ENCODE results near the gene UQCRC2. TPM values are rescaled to one million over a fixed set of nuclear protein-coding genes. Genes with fewer than 3 reads are reported as not detected.

Gene UQCRC2
- total and polyA plus RNA-seq, 10 of the 15 experiments (the other 5 are each of a cell fraction or from before 2014, with no cell fraction given) = 256 to 563 (median 327) TPM

GRCh38 chr16:21959050-21959449, 5.9 kb downstream of the UQCRC2 start (continued):
- TF ChIP-seq CREM (IDR thresholded peaks at IDR 0.05; ENCODE audit: low read depth) = peak; percentile 31; the same call in 1 of the 2 replicates
- peak; percentile 50; the same call in 1 of the 2 replicates for TF ChIP-seq IRF4 (IDR thresholded peaks at IDR 0.05; ENCODE audit: low read depth, low read length)

- BruUV-seq (replicated peaks) = no TSS peak
- ChIA-PET SMC1A (ENCODE audit: uncharacterized antibody, unreplicated experiment) (interaction anchor here (1.6 kb wide), 1 partner anchor 9 kb away, joined by 4 read pairs; the partner anchor contains the start of gene UQCRC2), POLR2A (no interaction called here)
Measured at GRCh38 chr16:21962475-21962874, 9.3 kb downstream of the UQCRC2 start.

More at GRCh38 chr16:21962475-21962874, 9.3 kb downstream of the UQCRC2 start:
- Histone ChIP-seq H3K27me3 (replicated peaks in 1 of 2; ENCODE audit: control insufficient read depth in 2 of 2, insufficient read depth in 2 of 2, low read length in 1 of 2) (no peaks in the 10 kb centered on the region), H3K27ac (ENCODE audit: control insufficient read depth, insufficient read depth) (no peak overlapping the region), H4K20me1 (ENCODE audit: control insufficient read depth, insufficient read depth) (no peaks in the 10 kb centered on the region), H3K9ac (ENCODE audit: control insufficient read depth, insufficient read depth, low read length) (no peak overlapping the region), H3K36me3 (ENCODE audit: control insufficient read depth in 2 of 2, insufficient read depth in 2 of 2, low read length in 1 of 2) (peaks cover 10 to 51% of the 10 kb centered on the region in 2 experiments), H3K9me3 (replicated peaks; ENCODE audit: control insufficient read depth, insufficient read depth, low read length) (no peaks in the 10 kb centered on the region), H3K79me2 (ENCODE audit: control insufficient read depth, insufficient read depth, low read length) (peaks cover 2% of the 10 kb centered on the region), H3K4me2 (ENCODE audit: control insufficient read depth, insufficient read depth) (no peak overlapping the region), H2AFZ (ENCODE audit: control insufficient read depth, low read depth, low read length) (no peak overlapping the region), H3K4me3 (no peak overlapping the region), H3K4me1 (ENCODE audit: control insufficient read depth, insufficient read depth, low read length) (peaks cover 12% of the 10 kb centered on the region)
- in situ Hi-C loops (cut with MboI) (no loop called here), intact Hi-C loops (cut with micrococcal nuclease; ENCODE audit: unreplicated experiment) (no loop called here)
- ChIA-PET CTCF (interaction anchor here (0.7 to 1.6 kb wide), 4 partner anchors 11 to 137 kb away, joined by 3 to 8 read pairs (median 4); no protein-coding TSS in a partner anchor), RAD21 (ENCODE audit: unreplicated experiment) (no interaction called here)
- FAIRE-seq (peak; percentile 68), ATAC-seq (no peak), DNase-seq (ENCODE audit: low read depth, low spot score) (no peak)
- no peak for TF ChIP-seq ZBTB33 (IDR thresholded peaks at IDR 0.05)
- no peak for TF ChIP-seq CREB1 (IDR thresholded peaks at IDR 0.05; ENCODE audit: low read depth)
- no peak for TF ChIP-seq MEF2B (IDR thresholded peaks at IDR 0.05; ENCODE audit: partially characterized antibody, poor library complexity, severe bottlenecking)
- TF ChIP-seq RELB (IDR thresholded peaks at IDR 0.05; ENCODE audit: low read depth) = no peak
- WGBS (ENCODE audit: insufficient coverage, insufficient replicate concordance, low lambda C conversion rate, missing lambda C conversion rate) = 98% methylated on average over 5 of the region's 5 CpGs
